Ovary (tissue), 3 donors: ENCODE data around the gene APOA1.

Source experiments
- CTCF ChIP-seq, 3 donors: fragments of 450-650 bp in 2 of 3; fragments of 200-600 bp in 1 of 3; IDR thresholded peaks; one replicate each; pipeline versions ENCODE4 v1.5.1 to v1.8.0; 2016 to 2022; ENCODE audit warnings: antibody characterized with exemption in 3 of 3, mild to moderate bottlenecking in 1 of 3
- EP300 ChIP-seq: sonication (generic); formaldehyde crosslinking; IDR thresholded peaks from one replicate; pipeline ENCODE4 v1.6.1; 2017; ENCODE audit warnings: antibody characterized with exemption
- POLR2A ChIP-seq: fragments of 450-650 bp; IDR thresholded peaks from one replicate; pipeline ENCODE4 v1.6.1; 2017; ENCODE audit warnings: antibody characterized with exemption, mild to moderate bottlenecking, moderate library complexity
- donor health status: DM: no; HTN: no; CAD: no.

- TF ChIP-seq CTCF (IDR thresholded peaks at IDR 0.05) = no peak
- TF ChIP-seq POLR2A = no peak
- TF ChIP-seq EP300 = no peak
Observed at GRCh38 chr11:116873381-116873780, 36.0 kb upstream of the APOA1 start.
